Stimulated activated CD4-positive, alpha-beta T cell treated with anti-CD3 and anti-CD28 coated beads, TNF-alpha, amount 100 ng/mL, for 4 hours (primary cell): ENCODE measurements around the gene IQCK.

Experiments
- DNase-seq, 3 experiments: peaks; one replicate each; pipeline ENCODE4 v3.0.0-alpha.2; 2020; ENCODE audit warnings: low read depth in 3 of 3

The IQCK gene

DNA sequence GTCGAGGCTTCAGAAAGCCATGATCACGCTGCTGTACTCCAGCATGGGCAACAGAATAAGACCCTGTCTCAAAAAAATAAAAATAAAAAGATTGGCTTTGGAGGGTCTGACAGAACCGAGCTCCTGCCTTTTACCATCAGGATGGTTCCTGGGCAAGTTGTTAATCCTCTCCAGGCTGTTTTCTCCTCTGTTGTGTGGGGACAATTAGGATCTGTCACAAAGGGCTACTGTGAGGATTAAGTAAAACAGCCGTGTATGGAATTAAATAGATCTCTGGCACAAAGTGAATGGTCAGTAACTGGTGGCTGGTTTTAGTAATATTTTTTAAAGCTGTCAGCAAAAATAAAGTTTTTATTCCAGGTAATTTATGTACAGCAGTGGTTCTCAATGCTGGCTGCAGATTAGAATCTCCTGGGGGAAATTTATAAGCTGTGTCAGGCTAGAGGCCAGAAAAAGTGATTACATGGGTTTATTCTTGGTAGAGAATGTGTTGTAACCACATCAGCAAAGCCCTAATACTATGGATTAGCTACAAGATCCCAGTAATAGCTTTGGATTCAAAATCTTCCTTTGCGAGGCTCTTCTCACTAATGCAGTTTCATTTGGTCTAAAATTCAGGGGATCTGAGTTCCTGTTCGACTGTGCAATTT lies 119.4 kb downstream of the IQCK start:
- DNase-seq: no peak

DNA sequence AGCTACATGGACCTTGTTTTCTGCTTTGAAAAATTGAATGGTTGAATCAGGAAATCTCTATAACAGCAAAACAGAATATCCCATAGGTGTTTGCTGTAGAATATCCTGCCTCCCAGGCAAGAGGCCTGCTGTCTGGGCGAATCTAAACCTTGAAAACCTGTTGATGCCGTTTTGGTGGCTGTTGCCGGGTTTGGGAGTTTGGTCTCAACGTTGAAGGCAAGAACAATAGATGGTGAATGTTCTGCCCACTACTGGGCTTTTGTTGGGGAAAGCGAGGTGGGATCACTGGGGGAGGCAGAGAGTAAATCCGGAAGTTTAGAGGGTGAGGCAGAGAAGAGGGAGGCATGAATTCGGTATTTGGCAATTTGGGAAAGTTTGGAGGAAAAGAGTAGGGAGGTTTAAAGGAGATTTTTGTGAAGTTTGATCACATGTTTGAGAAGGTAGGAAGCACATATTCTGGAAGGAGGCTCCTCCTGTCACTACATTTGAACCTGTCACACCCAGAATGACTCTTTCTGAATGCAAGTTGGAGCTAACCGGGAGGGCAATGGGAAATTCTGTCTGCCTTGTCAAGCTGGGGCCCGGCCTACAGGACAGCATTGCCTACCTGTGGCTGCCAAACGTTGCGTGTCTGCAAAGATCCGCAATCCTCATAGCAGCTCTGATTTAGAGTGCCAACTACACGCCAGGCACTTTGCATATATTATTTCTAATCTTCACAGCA lies 120.1 kb downstream of the IQCK start:
- DNase-seq: no peak

DNA sequence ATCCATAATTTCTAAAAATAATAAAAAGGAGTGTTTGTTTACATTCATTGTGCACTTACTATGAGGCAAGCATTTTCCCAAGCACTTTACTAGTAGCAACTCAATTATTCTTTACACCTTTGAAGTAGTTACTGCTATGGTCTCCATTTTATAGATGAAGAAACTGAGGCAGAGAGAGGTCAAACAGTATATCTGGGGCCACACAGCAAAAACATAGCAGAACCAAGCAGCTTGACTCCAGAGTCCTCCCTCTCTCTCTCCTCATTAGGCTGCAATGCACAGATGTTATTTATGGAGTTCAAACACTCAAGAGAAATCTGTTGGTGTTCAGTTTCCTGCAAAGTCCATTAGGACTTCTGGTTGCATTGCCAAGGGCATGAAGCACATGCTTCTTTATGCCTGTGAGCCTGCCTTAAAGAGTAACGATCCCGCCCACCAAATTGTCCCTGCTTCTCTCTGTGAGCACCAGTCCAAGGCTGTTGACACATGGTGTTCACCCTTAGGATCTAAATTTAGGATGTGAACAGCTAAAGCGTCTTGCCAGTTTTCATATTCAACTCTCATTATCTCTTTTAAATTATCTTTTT lies 122.5 kb downstream of the IQCK start:
- DNase-seq: no peak

GRCh38 chr16:19841184-19841583 lies 123.1 kb downstream of the IQCK start:
- DNase-seq: no peak

GRCh38 chr16:19842426-19843157 lies 124.5 kb downstream of the IQCK start:
- DNase-seq: no peak

- DNase-seq: no peak
Measured at GRCh38 chr16:19843371-19843770, 125.3 kb downstream of the IQCK start.

- DNase-seq: no peak
Measured at GRCh38 chr16:19844945-19845641, 127.0 kb downstream of the IQCK start.

DNA sequence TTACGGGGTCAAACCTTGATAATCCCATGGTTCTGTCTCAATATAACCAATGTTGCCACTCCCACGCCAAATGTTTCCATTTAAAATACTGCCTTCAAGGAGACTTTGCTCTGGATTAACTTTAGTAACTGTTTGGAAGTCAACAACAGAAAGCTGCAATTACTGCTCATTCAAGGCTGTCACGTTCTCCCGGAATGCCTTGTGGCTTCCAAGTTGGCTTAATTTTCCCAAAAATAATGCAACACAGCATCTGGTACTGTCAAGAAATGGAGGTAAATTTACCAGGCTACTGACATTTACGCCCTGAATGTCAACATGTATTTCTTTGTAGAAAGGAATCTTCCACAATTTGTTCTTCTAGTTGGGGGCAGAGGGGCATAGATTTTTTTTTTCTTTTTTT lies 128.4 kb downstream of the IQCK start:
- no peak for DNase-seq

- DNase-seq: no peak
Measured at GRCh38 chr16:19848756-19849155, 130.7 kb downstream of the IQCK start.

- DNase-seq: no peak
Measured at GRCh38 chr16:19850131-19850817, 132.2 kb downstream of the IQCK start.

- no peak for DNase-seq
Measured at GRCh38 chr16:19851476-19851875, 133.4 kb downstream of the IQCK start.

DNA sequence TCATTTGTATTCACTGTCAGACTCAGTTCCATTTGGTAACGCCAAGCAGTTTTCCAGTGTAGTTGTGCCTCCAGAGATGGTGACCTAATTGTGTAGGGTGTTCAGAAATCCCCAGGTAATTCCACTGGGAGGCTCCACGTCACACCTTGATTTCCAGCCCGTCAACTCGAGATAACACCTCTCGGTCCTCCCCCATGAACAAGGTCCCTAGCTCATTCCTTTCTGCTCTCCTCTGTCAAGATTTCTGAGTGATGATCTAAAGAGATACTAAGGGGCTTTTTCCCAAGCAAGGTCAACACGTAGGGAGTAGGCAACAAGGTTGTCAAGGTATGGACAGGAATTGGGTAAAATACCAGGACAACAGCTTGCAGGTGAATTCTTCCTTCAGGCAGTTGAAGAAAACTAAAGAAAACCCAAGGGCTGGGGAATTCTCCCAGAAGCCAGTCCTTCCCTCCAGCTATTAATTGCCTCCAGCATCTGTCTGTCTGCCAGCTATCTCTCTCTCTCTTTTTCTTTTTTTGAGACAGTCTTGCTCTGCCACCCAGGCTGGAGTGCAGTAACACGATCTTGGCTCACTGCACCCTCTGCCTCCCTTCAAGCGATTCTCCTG lies 135.2 kb downstream of the IQCK start:
- DNase-seq: no peak

- DNase-seq: no peak
Measured at GRCh38 chr16:19853742-19854542, 135.9 kb downstream of the IQCK start.

DNA sequence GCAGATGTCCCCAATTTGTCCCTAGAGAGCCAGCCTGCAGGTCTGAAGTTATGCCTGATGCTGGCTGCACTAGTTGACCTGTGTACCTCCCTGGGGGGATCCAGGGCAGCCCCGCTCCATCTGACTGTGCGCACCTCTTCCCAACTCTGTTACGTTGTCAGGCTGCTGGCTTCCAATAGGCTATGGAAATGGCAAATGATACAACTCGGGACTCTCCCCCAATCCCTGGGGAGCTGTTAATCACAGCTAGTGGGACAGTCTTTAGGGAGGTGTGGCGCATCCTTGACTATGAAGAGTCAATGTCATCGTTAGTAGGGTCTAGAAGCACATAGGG lies 136.4 kb downstream of the IQCK start:
- DNase-seq: no peak

DNA sequence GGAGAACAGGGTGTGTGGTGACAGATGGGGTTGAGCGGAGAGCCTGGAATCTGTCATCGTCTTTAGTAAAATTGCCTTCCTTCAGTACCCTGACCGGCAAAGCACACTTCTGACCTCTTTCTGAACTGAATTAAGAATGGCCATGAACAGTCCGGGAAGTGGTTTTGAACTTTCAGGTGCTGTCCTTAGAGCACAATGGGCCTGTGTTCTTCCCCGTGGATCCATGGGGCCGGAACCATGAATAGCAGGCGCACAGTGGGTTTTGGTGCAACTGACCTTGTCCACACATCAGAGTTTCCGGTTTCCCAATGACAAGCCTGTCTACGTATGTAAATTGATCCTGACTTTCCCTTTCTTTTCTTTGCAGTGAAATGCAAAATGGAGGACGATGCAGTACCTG lies 138.0 kb downstream of the IQCK start:
- DNase-seq: no peak

- no peak for DNase-seq
Measured at GRCh38 chr16:19857593-19858339, 139.7 kb downstream of the IQCK start.

DNA sequence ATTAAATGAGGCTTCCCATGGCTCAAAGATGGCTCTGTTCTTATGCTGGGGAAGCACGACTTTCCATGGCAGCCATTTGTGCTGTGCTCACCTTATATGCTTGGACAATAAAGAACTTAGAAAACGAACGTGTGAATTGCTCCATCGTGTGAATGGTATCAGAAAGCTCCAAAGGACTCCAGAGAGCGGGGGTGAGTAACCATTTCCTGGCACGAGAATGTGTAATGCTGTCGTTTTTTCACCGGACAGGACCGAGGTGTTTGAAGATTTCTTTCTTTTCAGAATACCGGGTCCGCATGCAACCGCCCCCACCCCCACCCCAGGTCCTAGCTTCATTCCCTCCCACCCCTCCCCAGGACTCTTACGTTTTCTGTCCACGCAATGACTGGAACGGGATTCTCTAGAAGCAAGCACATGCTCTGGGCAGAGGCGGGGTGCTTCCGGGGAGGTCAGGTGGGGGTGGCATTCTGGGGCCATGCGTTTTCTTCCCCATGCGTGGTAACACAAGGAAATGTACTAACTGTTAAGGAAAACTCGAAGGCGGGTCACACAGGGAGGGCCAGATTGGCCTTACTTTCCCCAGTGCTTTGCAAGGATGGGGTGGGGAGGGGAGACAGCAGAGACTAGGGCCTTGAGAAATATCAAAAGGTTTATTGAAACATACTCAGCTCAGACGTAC lies 140.4 kb downstream of the IQCK start:
- DNase-seq: no peak

- no peak for DNase-seq
Measured at GRCh38 chr16:19859166-19859565, 141.1 kb downstream of the IQCK start.

DNA sequence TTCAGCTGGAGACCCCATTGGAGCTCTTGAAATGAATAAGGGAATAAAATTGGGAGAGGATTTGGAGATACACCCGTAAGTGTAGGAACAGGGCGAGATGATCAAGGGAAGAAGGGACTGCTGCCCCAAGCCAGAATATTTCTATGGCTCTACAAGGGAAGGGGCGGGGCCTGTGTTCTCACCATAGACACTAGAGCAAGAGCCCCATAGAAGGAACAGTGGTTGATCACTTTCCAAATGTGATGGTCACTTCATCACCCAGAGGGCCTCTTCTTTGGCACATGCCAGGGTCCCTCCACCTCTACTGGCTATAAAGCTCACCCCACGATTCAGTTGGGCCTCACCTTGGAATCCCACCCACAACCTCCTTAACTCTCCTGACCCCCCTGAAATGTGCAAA lies 141.5 kb downstream of the IQCK start:
- no peak for DNase-seq
